Ovary (tissue), 3 donors: ENCODE data around the gene BIK.

ENCODE experiments used
- CTCF ChIP-seq, 3 donors: fragments of 450-650 bp in 2 of 3; fragments of 200-600 bp in 1 of 3; IDR thresholded peaks; one replicate each; pipeline versions ENCODE4 v1.5.1 to v1.8.0; 2016 to 2022; ENCODE audit warnings: antibody characterized with exemption in 3 of 3, mild to moderate bottlenecking in 1 of 3
- EP300 ChIP-seq: sonication (generic); formaldehyde crosslinking; IDR thresholded peaks from one replicate; pipeline ENCODE4 v1.6.1; 2017; ENCODE audit warnings: antibody characterized with exemption
- POLR2A ChIP-seq: fragments of 450-650 bp; IDR thresholded peaks from one replicate; pipeline ENCODE4 v1.6.1; 2017; ENCODE audit warnings: antibody characterized with exemption, mild to moderate bottlenecking, moderate library complexity
- donor health status: DM: no; HTN: no; CAD: no.

- TF ChIP-seq POLR2A, result no peak
- TF ChIP-seq CTCF (IDR thresholded peaks at IDR 0.05), result no peak
- TF ChIP-seq EP300, result no peak
These were observed 42.0 kb downstream of the BIK start for GRCh38 chr22:43152357-43153071.
